Measurements from ENCODE around the gene PASK.

DNA sequence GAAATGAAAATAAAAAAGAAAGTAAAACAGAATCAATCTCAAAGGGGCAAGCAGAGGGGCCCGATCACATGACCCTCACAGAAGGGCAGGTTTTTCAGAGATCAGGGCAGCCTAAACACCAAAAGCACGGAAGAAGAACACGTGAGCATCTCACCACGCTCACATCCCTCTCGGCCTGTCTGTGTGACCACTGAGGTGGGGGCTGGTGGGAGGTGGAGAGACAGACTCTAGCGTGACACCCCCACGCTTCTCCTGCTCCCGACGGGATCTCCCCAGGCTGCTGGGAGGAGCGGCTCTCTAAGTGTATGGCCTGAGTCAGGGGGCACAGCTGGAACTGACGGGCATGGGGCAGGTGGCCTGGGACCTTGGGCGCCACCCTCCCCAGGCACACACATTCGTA lies 23.6 kb downstream of the PASK start:
- TF ChIP-seq, protein P1, sequence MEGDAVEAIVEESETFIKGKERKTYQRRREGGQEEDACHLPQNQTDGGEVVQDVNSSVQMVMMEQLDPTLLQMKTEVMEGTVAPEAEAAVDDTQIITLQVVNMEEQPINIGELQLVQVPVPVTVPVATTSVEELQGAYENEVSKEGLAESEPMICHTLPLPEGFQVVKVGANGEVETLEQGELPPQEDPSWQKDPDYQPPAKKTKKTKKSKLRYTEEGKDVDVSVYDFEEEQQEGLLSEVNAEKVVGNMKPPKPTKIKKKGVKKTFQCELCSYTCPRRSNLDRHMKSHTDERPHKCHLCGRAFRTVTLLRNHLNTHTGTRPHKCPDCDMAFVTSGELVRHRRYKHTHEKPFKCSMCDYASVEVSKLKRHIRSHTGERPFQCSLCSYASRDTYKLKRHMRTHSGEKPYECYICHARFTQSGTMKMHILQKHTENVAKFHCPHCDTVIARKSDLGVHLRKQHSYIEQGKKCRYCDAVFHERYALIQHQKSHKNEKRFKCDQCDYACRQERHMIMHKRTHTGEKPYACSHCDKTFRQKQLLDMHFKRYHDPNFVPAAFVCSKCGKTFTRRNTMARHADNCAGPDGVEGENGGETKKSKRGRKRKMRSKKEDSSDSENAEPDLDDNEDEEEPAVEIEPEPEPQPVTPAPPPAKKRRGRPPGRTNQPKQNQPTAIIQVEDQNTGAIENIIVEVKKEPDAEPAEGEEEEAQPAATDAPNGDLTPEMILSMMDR (optimal IDR thresholded peaks at IDR 0.05 in 1 of 3, IDR thresholded peaks at IDR 0.05 in 1 of 3, conservative IDR thresholded peaks at IDR 0.05 in 1 of 3; ENCODE audit: extremely low read depth in 1 of 3, insufficient read depth in 2 of 3, low read length in 3 of 3), result no peak
- no peak for TF ChIP-seq EZH2 (IDR thresholded peaks at IDR 0.05; ENCODE audit: low read length)
